K562 (cell line): Measurements from ENCODE around the gene AZU1. TPM values are rescaled to one million over a fixed set of nuclear protein-coding genes. Genes with fewer than 3 reads are reported as not detected.

ENCODE experiments used
- ATF4 ChIP-seq: fragments of 450-650 bp; formaldehyde crosslinking; IDR thresholded peaks from 2 replicates; pipeline ENCODE4 v1.4.0; 2022; ENCODE audit warnings: mild to moderate bottlenecking, moderate library complexity
- CSDE1 ChIP-seq, 2 experiments: fragments of 450-650 bp; IDR thresholded peaks; 2 replicates each; pipeline ENCODE4 v1.6.1; 2016; ENCODE audit warnings: mild to moderate bottlenecking in 1 of 2
- DEAF1 ChIP-seq: fragments of 450-650 bp; formaldehyde crosslinking; IDR thresholded peaks from 2 replicates; pipeline ENCODE4 v1.4.0; 2020; ENCODE audit warnings: mild to moderate bottlenecking, moderate library complexity
- GATA2 ChIP-seq: sonication (generic); formaldehyde crosslinking; IDR thresholded peaks from 2 replicates; pipeline ENCODE4 v1.4.0; 2020; ENCODE audit warnings: mild to moderate bottlenecking, missing genetic modification reagents
- GTF2E2 ChIP-seq: fragments of 200-800 bp; sonication (Bioruptor generic); IDR thresholded peaks from 2 replicates; pipeline ENCODE4 v1.6.1; 2016; ENCODE audit warnings: missing genetic modification characterization, missing compliant biosample characterization
- HCFC1 ChIP-seq: IDR thresholded peaks from 2 replicates; pipeline ENCODE4 v1.6.1; 2012; ENCODE audit warnings: low read depth, low read length, improper control_type of control experiment
- HDAC1 ChIP-seq, 2 experiments: fragments of 450-650 bp; IDR thresholded peaks; 2 replicates each; pipeline ENCODE4 v1.6.1; 2016 to 2017; ENCODE audit warnings: inconsistent platforms in 1 of 2, mild to moderate bottlenecking in 1 of 2, moderate library complexity in 1 of 2
- HES1 ChIP-seq: fragments of 450-650 bp; IDR thresholded peaks from 2 replicates; pipeline ENCODE4 v1.6.1; 2016; ENCODE audit warnings: low read depth, mild to moderate bottlenecking, moderate library complexity
- HINFP ChIP-seq: fragments of 450-650 bp; conservative IDR thresholded peaks from 2 replicates; pipeline ENCODE4 v1.6.1; 2016; ENCODE audit warnings: missing genetic modification characterization, low read depth, mild to moderate bottlenecking, control low read depth, missing compliant biosample characterization
- HMG20A ChIP-seq: fragments of 450-650 bp; formaldehyde crosslinking; conservative IDR thresholded peaks from 2 replicates; pipeline ENCODE4 v1.4.0; 2020; ENCODE audit warnings: mild to moderate bottlenecking, mixed read lengths
- ILF3 ChIP-seq: fragments of 450-650 bp; IDR thresholded peaks from 2 replicates; pipeline ENCODE4 v1.6.1; 2018; ENCODE audit warnings: antibody characterized with exemption, mild to moderate bottlenecking, moderate library complexity, borderline replicate concordance
- JUND ChIP-seq, 2 experiments: IDR thresholded peaks; 2 replicates in 1 of 2; 3 replicates in 1 of 2; pipeline ENCODE4 v1.6.1; 2011; ENCODE audit warnings: borderline replicate concordance in 2 of 2, low read depth in 2 of 2, low read length in 2 of 2, improper control_type of control experiment in 1 of 2, missing biosample characterization in 1 of 2, missing genetic modification characterization in 1 of 2, missing genetic modification reagents in 1 of 2
- KDM1A ChIP-seq, 2 experiments: fragments of 450-650 bp; IDR thresholded peaks; 2 replicates each; pipeline ENCODE4 v1.6.1; 2016; ENCODE audit warnings: mild to moderate bottlenecking in 2 of 2
- L3MBTL2 ChIP-seq: fragments of 450-650 bp; IDR thresholded peaks from 2 replicates; pipeline ENCODE4 v1.6.1; 2016; ENCODE audit warnings: mild to moderate bottlenecking, moderate library complexity
- NR4A1 ChIP-seq, 2 experiments: fragments of 250-450 bp in 1 of 2; fragments of 450-650 bp in 1 of 2; sonication (Bioruptor Pico) in 1 of 2; IDR thresholded peaks; 2 replicates each; pipeline versions ENCODE4 v1.4.0 to v1.6.1; 2016 to 2020; ENCODE audit warnings: mild to moderate bottlenecking in 2 of 2, missing compliant biosample characterization in 1 of 2, missing genetic modification characterization in 1 of 2, moderate library complexity in 1 of 2
- TEAD4 ChIP-seq, 2 experiments: sonication (generic) in 1 of 2; formaldehyde crosslinking in 1 of 2; IDR thresholded peaks; 2 replicates each; pipeline versions ENCODE4 v1.6.1 to v1.8.0; 2012 to 2022; ENCODE audit warnings: borderline replicate concordance in 1 of 2, inconsistent platforms in 1 of 2, low read length in 1 of 2, mild to moderate bottlenecking in 1 of 2, missing genetic modification reagents in 1 of 2
- ZBTB17 ChIP-seq: fragments of 450-650 bp; formaldehyde crosslinking; IDR thresholded peaks from 2 replicates; pipeline ENCODE4 v1.4.0; 2020; ENCODE audit warnings: mild to moderate bottlenecking
- ZFPM2 ChIP-seq: fragments of 250-450 bp; sonication (Bioruptor Pico); IDR thresholded peaks from 2 replicates; pipeline ENCODE4 v1.5.1; 2022; ENCODE audit warnings: mild to moderate bottlenecking
- ZNF224 ChIP-seq: sonication (generic); formaldehyde crosslinking; IDR thresholded peaks from 2 replicates; pipeline ENCODE4 v1.8.0; 2022; ENCODE audit warnings: mild to moderate bottlenecking, missing genetic modification reagents
- ZNF311 ChIP-seq: fragments of 250-450 bp; sonication (Bioruptor Pico); IDR thresholded peaks from 2 replicates; pipeline ENCODE4 v1.4.0; 2020; ENCODE audit warnings: mild to moderate bottlenecking, moderate library complexity
- ZNF785 ChIP-seq: fragments of 250-450 bp; sonication (Bioruptor Pico); IDR thresholded peaks from 2 replicates; pipeline ENCODE4 v1.4.0; 2020; ENCODE audit warnings: mild to moderate bottlenecking
- polyA plus RNA-seq, 8 experiments: library from polyadenylated mRNA; depleted of rRNA in 4 of 8; stranded (reverse) in 5 of 8; unstranded in 3 of 8; fragments of >200 nt; fragmentation: Nextera tagmentation in 2 of 8; fragmentation: Illumina TruSeq in 1 of 8; extraction: Ambion mirVana in 2 of 8; extraction: Trizol in 1 of 8; gene quantifications; 2 replicates each; pipeline versions ENCODE4 v1.2.1 to v1.2.3, GENCODE V29; 2011 to 2014; ENCODE audit warnings: inconsistent platforms in 1 of 8, missing spikeins in 1 of 8
- total RNA-seq, 7 experiments: library from RNA; depleted of rRNA in 6 of 7; stranded (reverse); fragments of >200 nt in 6 of 7; fragmentation: Illumina TruSeq in 2 of 7; extraction: Trizol in 2 of 7; gene quantifications; 2 replicates each; pipeline versions ENCODE4 v1.2.1 to v1.2.3, GENCODE V29; 2011 to 2021; ENCODE audit warnings: low replicate concordance in 1 of 7

AZU1 gene
- total and polyA plus RNA-seq, 9 of the 15 experiments (the other 6 are each of a cell fraction or from before 2014, with no cell fraction given): 0.29 to 1.9 (median 0.59) TPM; not detected in 3

- TF ChIP-seq ILF3 (no peak), TEAD4 (IDR thresholded peaks at IDR 0.05; ENCODE audit: low read length) (0 out of 2 replicates have a peak, but pooled peaks have one; percentile 12), TEAD4 (CRISPR knock-in tag; IDR thresholded peaks at IDR 0.05; ENCODE audit: borderline replicate concordance) (no peak), HINFP (tag) (no peak), ATF4 (no peak), NR4A1 (CRISPR knock-in tag; IDR thresholded peaks at IDR 0.05) (no peak), NR4A1 (tag; IDR thresholded peaks at IDR 0.05) (0 out of 2 replicates have a peak, but pooled peaks have one; percentile 44), ZNF224 (CRISPR knock-in tag) (no peak), CSDE1 (IDR thresholded peaks at IDR 0.05) (no peak), HMG20A (CRISPR knock-in tag) (no peak), HDAC1 (IDR thresholded peaks at IDR 0.05) (peak in 1 of 2 experiments; percentile 91; a peak in 2 of 4 replicates), ZFPM2 (no peak), JUND (IDR thresholded peaks at IDR 0.05; ENCODE audit: borderline replicate concordance, low read depth, low read length) (no peak), JUND (tag; IDR thresholded peaks at IDR 0.05; ENCODE audit: borderline replicate concordance, low read depth, low read length) (peak; percentile 21; the same call in 1 of the 3 replicates), L3MBTL2 (peak; percentile 97), ZBTB17 (CRISPR knock-in tag) (0 out of 2 replicates have a peak, but pooled peaks have one; percentile 19), GTF2E2 (tag) (no peak), ZNF311 (no peak), ZNF785 (CRISPR knock-in tag) (no peak), GATA2 (no peak), HCFC1 (0 out of 2 replicates have a peak, but pooled peaks have one; percentile 37), HES1 (no peak), DEAF1 (no peak), KDM1A (IDR thresholded peaks at IDR 0.05) (peak in 1 of 2 experiments; percentile 58; a peak in 2 of 4 replicates)
These were observed 34.3 kb downstream of the AZU1 start (continued) for GRCh38 chr19:861756-862580.
